HuH-7 (cell line): ENCODE measurements around the gene AGRP.

ENCODE experiments used
- DNase-seq: peaks from one replicate; pipeline ENCODE4 v3.0.0; 2011; ENCODE audit warnings: low spot score

Gene AGRP

DNA sequence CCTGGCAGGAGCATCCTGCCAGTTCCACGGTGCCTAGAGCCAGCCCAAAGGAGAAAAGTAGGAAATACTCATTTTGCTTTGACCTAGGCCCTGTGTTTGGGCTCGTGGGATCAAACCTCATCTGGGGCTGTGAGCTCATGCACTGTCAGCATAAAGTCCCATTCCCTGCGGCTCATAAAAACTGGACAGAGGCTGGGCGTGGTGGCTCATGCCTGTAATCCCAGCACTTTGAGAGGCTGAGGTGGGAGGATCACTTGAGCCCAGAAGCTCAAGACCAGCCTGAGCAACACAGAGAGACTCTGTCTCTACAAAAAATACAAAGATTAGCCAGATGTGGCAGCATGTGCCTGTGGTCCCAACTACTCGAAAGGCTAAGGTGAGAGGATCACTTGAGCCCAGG lies 20.3 kb downstream of the AGRP start:
- no peak for DNase-seq

GRCh38 chr16:67462279-67462655 lies 21.1 kb downstream of the AGRP start:
- DNase-seq: no peak

DNA sequence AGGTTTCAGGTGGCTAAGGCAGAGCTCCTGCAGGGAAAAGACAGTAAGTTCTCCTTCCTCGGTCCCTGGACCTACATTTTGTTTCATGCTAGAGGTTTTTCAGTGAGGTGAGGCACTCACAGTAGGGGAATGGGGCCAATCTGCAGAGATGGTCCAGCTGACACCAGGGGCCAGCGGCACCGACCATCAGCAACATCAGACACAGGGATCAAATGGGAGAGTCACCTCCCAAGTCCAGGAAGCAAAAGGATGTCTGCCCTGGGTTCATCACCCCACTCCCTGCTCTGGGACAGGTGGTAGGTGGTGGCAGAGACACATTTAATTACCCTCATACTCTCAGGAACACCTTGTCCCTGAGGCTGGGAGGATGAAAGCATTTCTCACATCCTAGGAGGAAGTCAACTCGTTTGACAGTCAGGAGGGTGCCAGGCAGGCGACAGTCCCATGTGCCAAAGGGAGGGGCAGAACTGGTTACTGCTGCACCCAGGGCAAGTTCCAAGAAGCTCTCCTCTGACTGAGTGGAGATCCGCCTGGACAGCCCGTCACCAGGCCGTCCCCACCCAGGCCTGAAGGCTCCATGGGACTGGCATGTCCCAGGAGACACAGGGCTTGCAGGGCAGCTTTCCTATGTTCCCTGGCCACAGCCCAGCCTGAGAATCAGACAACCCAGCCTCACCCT lies 21.6 kb downstream of the AGRP start:
- no peak for DNase-seq

GRCh38 chr16:67460961-67461360 lies 22.4 kb downstream of the AGRP start:
- DNase-seq: no peak

DNA sequence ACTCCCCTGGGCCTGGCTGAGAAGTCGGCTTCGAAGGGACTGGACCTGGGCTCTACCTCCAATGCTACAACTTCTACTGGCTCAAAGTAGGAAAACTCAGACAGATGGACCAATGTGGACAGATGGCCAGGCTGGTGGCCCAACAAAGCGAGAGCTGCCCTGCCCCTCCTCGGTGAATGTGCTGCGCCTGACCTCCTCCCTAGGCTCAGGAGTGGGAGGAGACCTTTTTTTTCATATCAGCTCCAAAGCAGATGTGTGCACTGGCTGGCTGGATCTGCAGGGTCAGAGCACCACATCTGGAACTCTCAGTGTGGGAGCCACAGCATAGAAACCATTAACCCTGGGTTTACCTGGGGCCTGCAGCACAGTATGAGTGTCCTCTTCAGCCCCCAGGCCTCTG lies 23.2 kb downstream of the AGRP start:
- no peak for DNase-seq

DNA sequence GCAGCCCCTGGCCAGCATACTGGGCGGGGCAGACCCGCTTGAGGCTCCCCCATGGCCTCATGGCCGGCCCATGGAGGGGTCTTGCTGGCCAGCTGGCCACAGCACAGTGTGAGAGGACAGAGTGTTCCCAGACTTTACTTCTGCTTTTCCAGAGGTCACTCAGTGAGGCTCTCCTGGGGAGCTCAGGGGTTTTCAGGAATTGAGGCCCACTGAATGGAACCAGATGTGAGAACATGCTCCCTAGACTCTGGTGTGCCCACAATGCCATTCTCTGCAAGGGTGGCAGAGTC lies 23.5 kb downstream of the AGRP start:
- DNase-seq: no peak

GRCh38 chr16:67459066-67459860 lies 24.1 kb downstream of the AGRP start:
- no peak for DNase-seq

- no peak for DNase-seq
These were observed 25.2 kb downstream of the AGRP start for GRCh38 chr16:67458121-67458641.

- no peak for DNase-seq
These were observed 25.7 kb downstream of the AGRP start for GRCh38 chr16:67457611-67458010.

DNA sequence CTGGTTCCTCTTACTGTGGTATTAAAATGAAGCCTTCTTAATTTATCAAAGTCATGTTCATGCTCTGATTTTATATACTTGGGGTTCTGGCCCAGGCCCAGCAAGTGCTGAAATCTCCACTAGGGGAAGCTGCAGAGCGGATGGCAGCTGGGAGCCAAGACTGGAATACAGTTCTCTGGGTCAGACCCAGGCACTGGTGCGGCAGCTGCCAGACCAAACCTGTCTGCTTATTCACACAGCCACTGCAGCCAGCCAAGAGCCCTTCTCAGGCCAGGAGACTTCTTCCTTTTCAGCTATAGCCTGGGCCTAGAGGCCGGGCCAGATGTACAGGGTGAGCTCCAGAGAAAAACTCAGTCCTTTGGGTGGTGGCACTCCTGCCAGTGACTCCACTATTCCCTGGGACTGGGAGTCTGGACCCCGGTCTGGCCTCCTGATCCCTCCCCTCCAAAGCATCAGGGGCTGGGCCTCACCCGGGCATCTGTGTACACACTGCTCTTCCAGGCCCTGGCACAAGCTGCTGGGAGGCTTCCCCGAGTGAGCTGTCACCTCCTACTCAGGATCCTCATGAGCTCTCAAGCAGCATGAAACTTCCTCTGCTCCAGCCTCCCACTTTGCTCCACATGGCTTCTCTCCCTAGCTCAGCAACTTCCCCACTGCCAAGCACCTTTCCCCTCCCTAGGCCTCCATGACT lies 26.8 kb downstream of the AGRP start:
- DNase-seq: no peak

- no peak for DNase-seq
These were observed 28.5 kb downstream of the AGRP start for GRCh38 chr16:67454852-67455251.

- no peak for DNase-seq
These were observed 29.2 kb downstream of the AGRP start for GRCh38 chr16:67454104-67454503.

DNA sequence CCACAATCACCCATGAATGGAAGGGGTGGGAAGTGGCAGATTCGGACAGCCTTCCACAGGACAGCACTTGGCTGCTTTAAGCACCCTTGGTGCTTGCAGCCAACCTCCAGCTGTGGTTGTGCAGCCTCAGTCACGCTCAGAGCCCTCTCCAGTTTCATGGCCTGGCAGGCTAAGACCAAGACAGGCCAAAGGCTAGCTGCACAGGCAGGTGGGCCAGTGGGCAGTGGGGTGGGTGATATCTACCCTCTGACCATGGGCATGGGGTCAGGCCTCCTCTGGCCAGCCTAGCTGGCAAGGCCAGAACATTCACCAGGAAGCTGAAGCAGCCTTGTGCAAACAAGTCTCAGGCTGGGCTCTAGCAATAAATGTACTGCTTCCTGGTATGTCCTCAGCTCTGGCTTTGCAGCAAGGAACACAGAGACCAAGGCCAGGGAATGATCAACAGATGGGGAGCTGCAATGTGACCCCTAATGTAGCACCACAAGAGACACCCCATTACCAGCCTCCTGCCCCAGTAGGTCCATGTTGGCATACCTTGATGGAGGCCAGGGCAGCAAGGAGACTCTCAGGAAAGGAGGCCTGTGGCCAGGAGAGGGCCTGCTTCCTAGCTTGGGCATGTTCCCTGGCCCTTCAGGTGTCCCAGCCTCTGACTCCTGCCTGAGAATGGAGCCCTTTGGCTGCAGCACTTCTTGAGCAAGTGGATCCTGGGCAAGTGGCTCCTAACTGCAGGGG lies 31.5 kb downstream of the AGRP start:
- no peak for DNase-seq

DNA sequence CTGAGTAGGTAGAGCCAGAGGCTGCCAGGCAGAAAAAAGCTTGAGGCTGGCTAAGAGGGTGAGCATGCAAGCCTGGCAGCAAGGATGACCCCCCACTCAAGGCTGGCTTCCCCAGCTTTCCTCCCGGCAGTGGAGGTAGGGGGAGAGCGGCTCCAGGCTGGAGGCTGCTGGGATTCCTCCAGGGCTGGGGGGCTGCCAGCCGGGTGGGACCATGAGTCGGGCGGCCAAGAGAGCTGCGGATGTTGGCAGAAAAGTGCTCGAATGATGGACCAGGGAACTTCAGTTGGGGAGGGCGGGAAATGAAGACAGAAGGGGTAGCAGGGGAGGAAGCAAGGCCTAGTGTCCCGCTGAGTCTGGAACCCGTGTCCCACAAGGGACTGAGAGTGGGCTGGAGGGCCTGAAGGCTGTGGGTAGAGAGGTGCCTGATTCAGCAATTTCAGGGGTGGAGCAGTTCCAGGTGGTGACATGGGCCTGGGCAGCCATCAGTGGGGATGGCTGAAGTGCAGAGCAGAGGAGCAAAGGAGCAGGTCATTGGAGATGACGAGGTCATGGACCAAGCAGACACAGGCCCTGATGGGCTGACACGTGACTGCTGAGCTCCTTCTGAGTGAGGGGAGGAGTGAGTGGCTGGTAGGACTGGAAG lies 32.2 kb downstream of the AGRP start:
- DNase-seq: no peak

GRCh38 chr16:67449739-67450138 lies 33.6 kb downstream of the AGRP start:
- no peak for DNase-seq

GRCh38 chr16:67449336-67449735 lies 34.0 kb downstream of the AGRP start:
- DNase-seq: no peak

GRCh38 chr16:67448580-67448979 lies 34.8 kb downstream of the AGRP start:
- no peak for DNase-seq

DNA sequence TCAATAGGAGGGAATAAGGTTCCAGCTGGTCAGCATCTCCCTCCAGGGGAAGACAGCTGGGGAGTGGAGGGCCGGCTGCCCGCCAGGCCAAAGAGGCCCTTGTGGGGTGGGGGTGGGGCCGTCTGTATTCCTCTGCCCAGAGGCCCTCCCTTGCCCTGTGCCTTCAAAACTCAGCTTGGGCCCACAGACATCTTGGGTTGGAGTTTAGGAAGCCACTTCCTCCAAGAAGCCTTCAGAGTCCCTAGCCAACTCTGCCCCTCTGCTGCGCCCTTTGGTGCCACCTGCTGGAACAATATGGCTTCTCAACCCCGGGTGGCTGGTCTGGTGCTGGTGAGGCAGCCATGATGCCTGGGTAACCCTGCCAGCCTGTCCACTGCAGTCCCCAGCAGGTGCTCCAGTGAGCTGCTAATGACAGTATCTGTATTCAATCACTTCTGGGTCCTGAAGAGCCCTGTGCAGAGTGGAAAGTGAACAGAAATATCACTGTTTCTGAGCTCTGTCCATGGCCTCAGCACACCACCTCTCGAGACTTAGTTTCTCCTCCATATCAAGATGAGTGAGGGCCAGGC lies 35.8 kb downstream of the AGRP start:
- peak; percentile 76 for DNase-seq

GRCh38 chr16:67446968-67447507 lies 36.3 kb downstream of the AGRP start:
- DNase-seq: no peak

DNA sequence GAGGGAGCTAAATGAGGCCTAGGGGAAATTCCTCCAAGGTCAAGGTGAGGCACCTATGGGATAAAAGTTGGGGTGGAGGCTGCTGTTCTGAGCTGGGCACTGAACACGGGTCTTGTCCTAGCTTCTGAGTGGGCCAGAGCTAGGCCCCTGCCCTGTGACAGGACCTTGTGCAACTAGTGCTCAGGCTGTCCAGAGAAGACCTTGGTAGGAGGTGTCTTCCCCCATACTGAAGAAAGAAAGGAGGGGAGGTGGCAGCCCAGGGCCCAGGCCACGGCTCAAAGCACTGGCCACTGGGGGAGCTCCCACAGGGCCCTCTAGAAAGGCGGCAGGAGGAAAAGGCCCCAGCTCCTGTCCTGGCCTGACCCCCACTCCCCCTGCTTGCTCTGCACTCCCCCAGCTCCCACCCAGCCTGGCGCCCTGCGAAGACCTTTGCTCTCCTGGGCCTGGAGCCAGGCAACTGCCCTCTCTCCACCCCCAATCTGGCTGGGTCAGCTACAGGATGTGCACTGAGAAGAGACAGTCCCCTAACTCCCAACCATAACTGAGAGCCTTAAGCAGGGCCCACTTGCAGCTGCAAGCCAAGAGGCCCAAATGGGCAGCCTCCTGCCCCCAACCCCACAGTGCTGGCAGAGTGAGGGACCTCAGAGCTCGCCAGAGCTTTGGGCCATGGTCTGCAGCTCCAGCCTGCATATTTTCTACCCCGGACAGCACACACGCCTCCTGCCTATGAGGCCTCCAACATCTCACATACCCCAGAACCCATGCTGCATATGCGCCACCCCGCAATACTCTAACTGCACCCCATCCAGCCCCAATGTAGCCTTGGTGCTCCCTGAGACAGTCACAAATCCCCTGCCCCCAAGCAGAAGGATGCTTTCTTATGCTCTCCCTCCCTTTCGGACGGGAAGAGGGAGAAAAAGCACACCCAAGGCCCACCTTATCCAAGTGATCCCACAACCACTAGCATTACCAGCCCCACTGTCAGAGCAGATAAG lies 37.1 kb downstream of the AGRP start:
- peak; percentile 84 for DNase-seq
